ENCODE measurements around the gene FUT2.

Gene FUT2

GRCh38 chr19:48731452-48731851 lies 35.7 kb downstream of the FUT2 start:
- DNase-seq, result no peak

- no peak for DNase-seq
These were observed 38.9 kb downstream of the FUT2 start for GRCh38 chr19:48734625-48735024.

- DNase-seq, result no peak
These were observed 39.4 kb downstream of the FUT2 start for GRCh38 chr19:48735031-48735615.

GRCh38 chr19:48737360-48737998 lies 41.7 kb downstream of the FUT2 start:
- no peak for DNase-seq

- peak; percentile 96 for DNase-seq
These were observed 43.0 kb downstream of the FUT2 start for GRCh38 chr19:48738557-48739403.

- DNase-seq, result no peak
These were observed 43.8 kb downstream of the FUT2 start for GRCh38 chr19:48739404-48740163.

GRCh38 chr19:48740164-48740972 lies 44.6 kb downstream of the FUT2 start, which contains the start of gene RASIP1:
RASIP1 (minus strand) TSS chr19:48740610; CDS start chr19:48740282, 328 bp downstream.
- DNase-seq, result no peak

GRCh38 chr19:48741129-48741999 lies 45.6 kb downstream of the FUT2 start:
- DNase-seq, result peak; percentile 28

GRCh38 chr19:48742096-48742495 lies 46.3 kb downstream of the FUT2 start:
- DNase-seq, result no peak

- DNase-seq, result peak; percentile 30
These were observed 49.6 kb downstream of the FUT2 start for GRCh38 chr19:48745208-48745995.

- DNase-seq, result no peak
These were observed 50.3 kb downstream of the FUT2 start for GRCh38 chr19:48746110-48746509.

- peak; percentile 37 for DNase-seq
These were observed 51.2 kb downstream of the FUT2 start, which contains the start of gene IZUMO1 for GRCh38 chr19:48746738-48747575. IZUMO1 (minus strand) TSS chr19:48746909; CDS start chr19:48745859, 1,050 bp downstream.

GRCh38 chr19:48749571-48750198 lies 53.9 kb downstream of the FUT2 start:
- DNase-seq, result no peak

- no peak for DNase-seq
These were observed 54.6 kb downstream of the FUT2 start for GRCh38 chr19:48750351-48750750.

- no peak for DNase-seq
These were observed 55.2 kb downstream of the FUT2 start for GRCh38 chr19:48750771-48751504.

GRCh38 chr19:48751845-48752495 lies 56.2 kb downstream of the FUT2 start:
- DNase-seq, result no peak
